OCI-LY1 (cell line): ENCODE measurements around the gene ZNF384.

Experiments used
- H2AFZ ChIP-seq: fragments of 200-600 bp; sonication (generic), shearing (Covaris generic); 2 replicates; pipeline ENCODE4 v1.6.0; 2014; ENCODE audit warnings: antibody characterized with exemption, mild to moderate bottlenecking, low read length
- H3F3A ChIP-seq: fragments of 200-600 bp; sonication (generic), shearing (Covaris generic); 2 replicates; pipeline ENCODE4 v1.6.0; 2014; ENCODE audit warnings: mild to moderate bottlenecking, antibody characterized with exemption, low read length, moderate library complexity; ENCODE audit not compliant: insufficient read depth
- H3K27ac ChIP-seq: fragments of 200-600 bp; sonication (generic); 2 replicates; pipeline ENCODE4 v1.5.1; 2014; ENCODE audit warnings: low read length, mixed run types, mild to moderate bottlenecking, low read depth; ENCODE audit not compliant: poor library complexity, severe bottlenecking
- H3K27me3 ChIP-seq: fragments of 200-600 bp; sonication (generic); 2 replicates; pipeline ENCODE4 v1.6.0; 2014; ENCODE audit warnings: antibody characterized with exemption, mild to moderate bottlenecking, low read length, moderate library complexity; ENCODE audit not compliant: insufficient read depth
- H3K36me3 ChIP-seq: fragments of 200-600 bp; sonication (generic); 2 replicates; pipeline ENCODE4 v1.6.1; 2014; ENCODE audit warnings: mild to moderate bottlenecking, antibody characterized with exemption, low read length, moderate library complexity, mixed read lengths; ENCODE audit not compliant: insufficient read depth
- H3K4me1 ChIP-seq: fragments of 200-600 bp; sonication (generic); 2 replicates; pipeline ENCODE4 v1.5.1; 2014; ENCODE audit warnings: mild to moderate bottlenecking, low read length, moderate library complexity; ENCODE audit not compliant: insufficient read depth, severe bottlenecking
- H3K4me2 ChIP-seq: fragments of 200-600 bp; sonication (generic), shearing (Covaris generic); 2 replicates; pipeline ENCODE4 v1.6.1; 2014; ENCODE audit warnings: low read length
- H3K4me3 ChIP-seq: fragments of 200-600 bp; sonication (generic); 2 replicates; pipeline ENCODE4 v1.5.1; 2014; ENCODE audit warnings: low read length, low read depth, mild to moderate bottlenecking, mixed read lengths; ENCODE audit not compliant: poor library complexity, severe bottlenecking
- H3K79me2 ChIP-seq: fragments of 200-600 bp; shearing (Covaris generic); 2 replicates; pipeline ENCODE4 v1.6.1; 2016; ENCODE audit warnings: mixed run types, low read length, mixed read lengths; ENCODE audit not compliant: insufficient read depth
- H3K9ac ChIP-seq: fragments of 200-600 bp; sonication (generic), shearing (Covaris generic); 2 replicates; pipeline ENCODE4 v1.6.1; 2014; ENCODE audit warnings: mild to moderate bottlenecking, low read length, mixed read lengths
- H3K9me2 ChIP-seq: fragments of 200-600 bp; sonication (generic), shearing (Covaris generic); 2 replicates; pipeline ENCODE4 v1.6.1; 2014; ENCODE audit warnings: low read depth, mild to moderate bottlenecking, low read length, mixed read lengths
- H3K9me3 ChIP-seq: fragments of 200-600 bp; shearing (Covaris generic); 2 replicates; pipeline ENCODE4 v1.6.1; 2014; ENCODE audit warnings: low read length, mixed read lengths
- H4K20me1 ChIP-seq: fragments of 200-600 bp; sonication (generic), shearing (Covaris generic); 2 replicates; pipeline ENCODE4 v1.6.0; 2016; ENCODE audit warnings: mild to moderate bottlenecking, low read length; ENCODE audit not compliant: insufficient read depth
- EZH2 ChIP-seq: fragments of 200-600 bp; sonication (generic), shearing (Covaris generic); IDR thresholded peaks from 2 replicates; pipeline ENCODE4 v1.8.0; 2017; ENCODE audit warnings: borderline replicate concordance, mixed run types, mild to moderate bottlenecking, antibody characterized with exemption, low read length, moderate library complexity, mixed read lengths
- TF ChIP-seq, protein P1 (sequence below): fragments of 200-600 bp; sonication (generic), shearing (Covaris generic); IDR thresholded peaks from 2 replicates; pipeline ENCODE4 v1.5.1; 2017; ENCODE audit warnings: mild to moderate bottlenecking, antibody characterized with exemption, low read length, moderate library complexity, mixed read lengths

ZNF384 gene

DNA sequence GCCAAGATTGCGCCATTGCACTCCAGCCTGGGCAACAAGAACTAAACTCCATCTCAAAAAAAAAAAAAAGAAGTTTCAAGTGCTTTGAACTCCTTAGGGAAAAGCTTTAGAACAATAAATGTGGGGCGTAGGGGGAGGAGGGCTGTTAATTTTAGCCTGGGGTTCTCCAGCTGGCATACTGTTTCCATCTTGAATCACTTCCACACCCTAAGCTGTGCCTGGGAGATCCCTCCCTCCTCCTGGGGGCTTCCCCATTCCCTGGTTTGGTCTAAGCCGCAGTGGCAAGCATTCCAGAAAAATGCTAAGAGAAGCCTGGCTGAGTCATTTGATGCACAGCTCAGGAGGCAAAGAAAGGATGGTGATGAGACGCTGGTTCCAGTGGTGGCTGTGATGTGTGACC, 2.3 kb upstream of the ZNF384 start:
- H3K79me2 ChIP-seq: peaks cover 32% of the 10 kb centered on the region
- no peaks in the 10 kb centered on the region for H3K27me3 ChIP-seq
- no peak overlapping the region for H3K9ac ChIP-seq
- H3K4me2 ChIP-seq: no peak overlapping the region
- no peak overlapping the region for H2AFZ ChIP-seq
- no peaks in the 10 kb centered on the region for H3K9me3 ChIP-seq
- no peak overlapping the region for H3K4me3 ChIP-seq
- peaks cover 15% of the 10 kb centered on the region for H3K36me3 ChIP-seq
- H4K20me1 ChIP-seq: no peaks in the 10 kb centered on the region
- H3F3A ChIP-seq: no peaks in the 10 kb centered on the region; the same call in 1 of the 2 replicates
- no peak overlapping the region for H3K27ac ChIP-seq
- peaks cover 55% of the 10 kb centered on the region for H3K4me1 ChIP-seq
- no peak for TF ChIP-seq EZH2
- TF ChIP-seq, protein P1, sequence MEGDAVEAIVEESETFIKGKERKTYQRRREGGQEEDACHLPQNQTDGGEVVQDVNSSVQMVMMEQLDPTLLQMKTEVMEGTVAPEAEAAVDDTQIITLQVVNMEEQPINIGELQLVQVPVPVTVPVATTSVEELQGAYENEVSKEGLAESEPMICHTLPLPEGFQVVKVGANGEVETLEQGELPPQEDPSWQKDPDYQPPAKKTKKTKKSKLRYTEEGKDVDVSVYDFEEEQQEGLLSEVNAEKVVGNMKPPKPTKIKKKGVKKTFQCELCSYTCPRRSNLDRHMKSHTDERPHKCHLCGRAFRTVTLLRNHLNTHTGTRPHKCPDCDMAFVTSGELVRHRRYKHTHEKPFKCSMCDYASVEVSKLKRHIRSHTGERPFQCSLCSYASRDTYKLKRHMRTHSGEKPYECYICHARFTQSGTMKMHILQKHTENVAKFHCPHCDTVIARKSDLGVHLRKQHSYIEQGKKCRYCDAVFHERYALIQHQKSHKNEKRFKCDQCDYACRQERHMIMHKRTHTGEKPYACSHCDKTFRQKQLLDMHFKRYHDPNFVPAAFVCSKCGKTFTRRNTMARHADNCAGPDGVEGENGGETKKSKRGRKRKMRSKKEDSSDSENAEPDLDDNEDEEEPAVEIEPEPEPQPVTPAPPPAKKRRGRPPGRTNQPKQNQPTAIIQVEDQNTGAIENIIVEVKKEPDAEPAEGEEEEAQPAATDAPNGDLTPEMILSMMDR: no peak
- no peaks in the 10 kb centered on the region for H3K9me2 ChIP-seq

DNA sequence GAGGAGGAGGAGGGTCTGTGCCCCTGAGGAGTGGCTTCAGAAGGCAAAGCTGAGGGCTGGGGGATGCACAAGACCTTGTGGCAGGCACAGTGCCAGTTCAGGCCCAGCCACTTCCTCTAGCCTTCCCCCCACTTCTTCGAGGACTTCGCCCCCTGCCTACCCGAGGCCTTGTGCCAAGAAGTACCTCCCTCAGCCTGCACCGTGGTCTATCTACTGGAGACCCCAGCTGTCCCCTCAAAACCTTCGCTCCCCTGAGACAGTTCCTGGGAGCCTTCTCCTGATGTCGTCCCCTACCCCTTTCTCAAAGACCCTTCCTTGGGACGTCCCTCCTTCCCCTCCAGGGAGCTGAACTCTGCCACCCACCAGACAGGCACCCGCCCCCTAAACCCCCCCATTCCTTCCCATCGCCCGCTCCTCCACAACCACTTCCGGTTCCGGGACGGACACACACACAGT, 604 bp downstream of the ZNF384 start:
- Histone ChIP-seq H3K9me2 (no peaks in the 10 kb centered on the region), H3K4me3 (peak overlapping the region; percentile 96), H3K36me3 (peaks cover 40% of the 10 kb centered on the region), H2AFZ (no peak overlapping the region), H3K27ac (peak overlapping the region; percentile 88), H3K4me1 (peaks cover 35% of the 10 kb centered on the region), H4K20me1 (no peaks in the 10 kb centered on the region), H3K9me3 (no peaks in the 10 kb centered on the region), H3K79me2 (peaks cover 57% of the 10 kb centered on the region), H3K4me2 (peak overlapping the region; percentile 99), H3F3A (no peaks in the 10 kb centered on the region; the same call in none of the 2 replicates), H3K9ac (peak overlapping the region; percentile 98), H3K27me3 (no peaks in the 10 kb centered on the region)
- TF ChIP-seq, protein P1: no peak
- no peak for TF ChIP-seq EZH2

- H3K9me2 ChIP-seq: no peaks in the 10 kb centered on the region
- H3K27ac ChIP-seq: no peak overlapping the region
- H3F3A ChIP-seq: no peaks in the 10 kb centered on the region; the same call in none of the 2 replicates
- no peak overlapping the region for H3K4me2 ChIP-seq
- H4K20me1 ChIP-seq: no peaks in the 10 kb centered on the region
- peaks cover 57% of the 10 kb centered on the region for H3K36me3 ChIP-seq
- peaks cover 80% of the 10 kb centered on the region for H3K79me2 ChIP-seq
- no peaks in the 10 kb centered on the region for H3K27me3 ChIP-seq
- H3K9ac ChIP-seq: no peak overlapping the region
- H3K9me3 ChIP-seq: no peaks in the 10 kb centered on the region
- H3K4me1 ChIP-seq: peaks cover 30% of the 10 kb centered on the region
- TF ChIP-seq, protein P1: no peak
- no peak for TF ChIP-seq EZH2
- H3K4me3 ChIP-seq: no peak overlapping the region
- no peak overlapping the region for H2AFZ ChIP-seq
Observed at GRCh38 chr12:6685814-6686213, 3.4 kb downstream of the ZNF384 start.
